A673 (cell line): Measurements from ENCODE around the gene MTOR.
"Not testable (repeated sequence)": the region's sequence is repeated elsewhere in the genome, so short reads cannot be mapped to it uniquely, and the experiment has no call there.

Source experiments
- CTCF ChIP-seq: fragments of 300-800, 200-600 bp; sonication (generic); conservative IDR thresholded peaks from 2 replicates; pipeline ENCODE4 v1.5.1; 2017; ENCODE audit warnings: low read depth, mild to moderate bottlenecking, antibody characterized with exemption, low read length, moderate library complexity, mixed read lengths
- EZH2 ChIP-seq: fragments of 200-600 bp; sonication (generic); IDR thresholded peaks from 2 replicates; pipeline ENCODE4 v1.6.1; 2017; ENCODE audit warnings: borderline replicate concordance, low read depth, mild to moderate bottlenecking, mixed read lengths, antibody characterized with exemption, low read length; ENCODE audit not compliant: poor library complexity, severe bottlenecking

- TF ChIP-seq CTCF, EZH2: not testable (repeated sequence)
These were observed 178.6 kb downstream of the MTOR start for GRCh38 chr1:11083784-11084183.
